Fibroblast of skin of abdomen (primary cell): Measurements from ENCODE around the gene C2CD5. TPM values are rescaled to one million over a fixed set of nuclear protein-coding genes. Genes with fewer than 3 reads are reported as not detected.
"Not testable (repeated sequence)": the region's sequence is repeated elsewhere in the genome, so short reads cannot be mapped to it uniquely, and the experiment has no call there.

Experiments used
- DNase-seq: peaks from one replicate; pipeline ENCODE4 v3.0.0-alpha.2; 2013
- polyA plus RNA-seq, 2 experiments: library from polyadenylated mRNA; unstranded; fragments of 120-200 nt; gene quantifications; one replicate each; pipeline ENCODE4 v1.2.1, GENCODE V29; 2013; ENCODE audit not compliant: insufficient read length in 2 of 2

C2CD5 gene, protein sequence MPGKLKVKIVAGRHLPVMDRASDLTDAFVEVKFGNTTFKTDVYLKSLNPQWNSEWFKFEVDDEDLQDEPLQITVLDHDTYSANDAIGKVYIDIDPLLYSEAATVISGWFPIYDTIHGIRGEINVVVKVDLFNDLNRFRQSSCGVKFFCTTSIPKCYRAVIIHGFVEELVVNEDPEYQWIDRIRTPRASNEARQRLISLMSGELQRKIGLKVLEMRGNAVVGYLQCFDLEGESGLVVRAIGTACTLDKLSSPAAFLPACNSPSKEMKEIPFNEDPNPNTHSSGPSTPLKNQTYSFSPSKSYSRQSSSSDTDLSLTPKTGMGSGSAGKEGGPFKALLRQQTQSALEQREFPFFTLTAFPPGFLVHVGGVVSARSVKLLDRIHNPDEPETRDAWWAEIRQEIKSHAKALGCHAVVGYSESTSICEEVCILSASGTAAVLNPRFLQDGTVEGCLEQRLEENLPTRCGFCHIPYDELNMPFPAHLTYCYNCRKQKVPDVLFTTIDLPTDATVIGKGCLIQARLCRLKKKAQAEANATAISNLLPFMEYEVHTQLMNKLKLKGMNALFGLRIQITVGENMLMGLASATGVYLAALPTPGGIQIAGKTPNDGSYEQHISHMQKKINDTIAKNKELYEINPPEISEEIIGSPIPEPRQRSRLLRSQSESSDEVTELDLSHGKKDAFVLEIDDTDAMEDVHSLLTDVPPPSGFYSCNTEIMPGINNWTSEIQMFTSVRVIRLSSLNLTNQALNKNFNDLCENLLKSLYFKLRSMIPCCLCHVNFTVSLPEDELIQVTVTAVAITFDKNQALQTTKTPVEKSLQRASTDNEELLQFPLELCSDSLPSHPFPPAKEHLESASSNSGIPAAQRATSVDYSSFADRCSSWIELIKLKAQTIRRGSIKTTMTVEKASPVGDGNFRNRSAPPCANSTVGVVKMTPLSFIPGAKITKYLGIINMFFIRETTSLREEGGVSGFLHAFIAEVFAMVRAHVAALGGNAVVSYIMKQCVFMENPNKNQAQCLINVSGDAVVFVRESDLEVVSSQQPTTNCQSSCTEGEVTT
- 23.9 TPM for polyA plus RNA-seq (2013, experiment 1 of 2; ENCODE audit: insufficient read length)
- 23.9 TPM for polyA plus RNA-seq (2013, experiment 2 of 2; ENCODE audit: insufficient read length)

DNA sequence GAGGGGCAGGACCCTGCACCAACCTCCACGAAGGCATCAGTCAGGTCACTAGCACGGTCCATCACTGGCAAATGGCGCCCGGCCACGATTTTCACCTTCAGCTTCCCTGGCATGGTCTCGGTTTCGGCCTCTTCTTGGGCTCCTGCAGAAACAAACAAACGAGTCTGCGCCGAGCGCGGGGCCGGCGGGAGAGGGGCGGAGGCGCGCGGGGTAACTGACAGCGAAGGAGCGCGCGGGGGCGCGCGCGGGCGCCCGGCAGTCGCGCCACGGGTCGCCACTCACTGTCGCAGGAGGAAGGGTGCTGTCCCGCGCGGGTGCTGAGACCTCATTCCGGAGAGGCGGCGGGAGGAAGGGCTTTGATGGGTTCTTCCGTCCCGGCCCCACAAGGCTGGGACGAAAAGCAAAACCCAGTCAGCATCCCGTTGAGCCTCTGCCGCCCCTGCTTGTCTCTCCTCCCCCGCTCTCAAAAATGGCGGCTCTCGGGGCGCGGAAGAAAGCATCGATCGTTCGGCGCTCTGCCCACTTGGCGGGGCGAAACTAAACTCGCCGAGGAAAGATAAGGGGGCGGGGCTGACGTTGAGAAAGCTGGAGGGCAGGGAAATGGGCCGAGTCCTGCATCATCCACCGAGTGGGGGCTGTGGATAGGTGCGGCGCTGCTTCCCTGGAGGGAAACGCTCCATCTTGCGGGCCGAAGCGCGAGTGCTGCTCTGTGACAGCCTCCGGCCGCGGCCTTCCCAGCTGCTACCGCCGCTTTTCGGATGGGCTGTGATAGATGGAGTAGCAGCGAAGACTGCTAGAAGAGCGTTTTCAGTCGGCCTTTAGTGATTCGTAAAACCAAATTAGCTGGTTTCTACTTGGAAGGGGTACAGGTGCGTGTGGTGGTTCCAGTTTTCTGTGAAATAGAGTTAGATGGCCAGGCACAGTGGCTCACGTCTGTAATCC is at the start of gene C2CD5:
TSS of gene C2CD5 (minus strand) at position 505 of the 942 bp plus-strand sequence. CDS start at position 113, 392 bp downstream.
- peak; percentile 99 for DNase-seq

DNA sequence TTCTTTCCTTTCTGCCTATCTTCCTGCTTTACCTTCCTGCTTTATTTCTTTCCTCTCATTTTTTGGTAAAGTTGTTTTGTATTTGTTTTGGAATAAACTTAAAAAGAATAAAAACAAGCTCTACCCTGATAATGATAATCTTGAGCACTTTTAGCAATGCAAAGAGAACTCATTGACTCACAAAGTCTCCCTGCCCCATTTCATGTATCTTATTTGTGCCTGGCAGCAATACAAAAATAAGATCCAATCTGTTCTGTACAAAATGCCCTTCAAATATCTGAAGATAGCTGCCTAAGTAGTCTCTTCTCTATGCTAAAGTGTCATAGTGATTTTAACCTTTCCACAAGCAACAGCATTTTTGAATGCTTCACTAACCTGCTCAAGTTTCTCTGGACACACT is 49.5 kb upstream of the C2CD5 start:
- no peak for DNase-seq

DNA sequence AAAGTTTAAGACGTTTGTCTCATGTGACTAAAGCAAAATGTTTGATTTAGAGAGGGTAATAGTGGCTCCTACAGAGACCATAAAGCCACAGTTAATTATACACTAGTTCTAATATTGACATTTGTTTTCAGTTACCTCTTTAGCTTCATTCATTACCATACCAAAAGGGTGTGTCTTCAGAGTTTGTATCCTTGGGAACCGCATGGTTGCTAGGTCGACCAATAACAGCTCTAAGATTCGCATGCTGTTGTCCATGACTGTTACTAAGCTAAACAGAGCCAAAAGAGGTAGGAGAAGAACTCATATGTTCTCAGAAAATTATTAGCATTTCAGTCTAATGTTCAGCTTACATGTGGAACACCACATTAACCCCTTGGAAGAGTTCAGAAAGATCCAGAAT is 44.5 kb upstream of the C2CD5 start:
- no peak for DNase-seq

DNA sequence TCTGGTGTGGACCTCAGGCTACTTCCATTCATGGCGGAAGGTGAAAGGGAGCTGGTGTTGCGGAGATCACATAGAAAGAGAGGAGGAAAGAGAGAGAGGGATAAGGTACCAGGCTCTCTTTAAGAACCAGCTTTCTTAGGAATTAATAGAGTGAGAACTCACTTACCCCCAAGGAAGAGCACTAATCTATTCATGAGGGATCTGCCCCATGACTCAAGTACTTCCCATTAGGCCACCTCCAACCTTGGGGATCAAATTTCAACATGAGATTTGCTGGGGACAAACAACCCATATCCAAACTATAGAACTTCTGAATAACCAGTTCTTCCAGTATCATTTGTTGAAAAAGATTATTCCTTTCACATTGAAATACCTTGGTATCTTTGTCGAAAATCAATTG is 34.0 kb upstream of the C2CD5 start:
- DNase-seq, result no peak

DNA sequence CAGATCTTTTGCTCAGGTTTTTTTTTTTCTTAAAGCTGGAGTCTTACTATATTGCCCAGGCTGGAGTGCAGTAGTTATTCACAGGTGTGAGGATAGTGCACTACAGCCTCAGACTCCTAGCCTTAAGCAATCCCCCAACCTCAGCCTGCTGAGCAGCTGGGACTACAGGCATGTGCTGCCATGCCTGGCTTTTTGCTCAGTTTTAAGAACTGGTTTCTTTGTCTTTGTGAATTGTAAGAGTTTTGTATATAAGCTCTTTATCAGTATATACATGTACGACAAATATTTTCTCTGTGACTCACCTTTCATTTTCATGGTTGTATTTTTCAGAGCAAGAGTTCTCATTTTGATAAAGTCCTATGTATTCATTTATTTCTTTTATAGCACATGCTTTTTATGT is 33.3 kb upstream of the C2CD5 start:
- DNase-seq, result no peak

DNA sequence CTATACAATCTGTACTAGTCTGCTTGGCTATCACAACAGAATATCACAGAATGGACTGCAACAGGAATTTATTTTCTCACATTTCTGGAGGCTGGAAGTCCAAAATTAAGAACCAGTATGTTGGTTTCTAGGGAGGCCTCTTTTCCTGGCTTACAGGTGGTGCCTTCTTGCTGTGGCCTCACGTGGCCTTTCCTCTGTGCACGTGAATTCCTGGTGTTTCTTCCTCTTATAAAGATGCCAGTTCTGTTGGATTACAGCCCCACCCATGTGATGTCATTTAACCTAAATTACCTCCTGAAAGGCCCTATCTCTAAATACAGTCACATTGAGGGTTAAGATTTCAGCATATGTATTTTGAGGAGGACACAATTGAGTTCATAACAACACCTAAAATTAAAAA is 32.1 kb upstream of the C2CD5 start:
- no peak for DNase-seq

DNA sequence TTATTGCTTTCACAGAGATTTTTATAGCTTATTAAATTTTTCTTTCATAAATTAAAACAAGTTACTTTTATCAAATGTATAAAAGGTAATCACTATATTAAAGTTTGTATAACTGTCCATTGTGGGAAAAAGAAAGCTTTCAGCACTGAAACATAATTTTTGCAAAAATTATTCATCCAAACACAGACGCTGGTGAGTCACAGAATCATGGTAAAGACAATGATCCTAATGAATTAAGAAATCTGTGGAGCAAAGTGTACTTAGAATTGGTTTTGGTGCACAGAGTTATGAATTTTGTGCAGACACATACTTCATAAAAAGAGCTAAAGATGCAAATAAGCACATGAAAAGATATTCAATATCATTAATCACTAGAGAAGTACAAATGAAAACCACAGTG is 31.7 kb upstream of the C2CD5 start:
- no peak for DNase-seq

DNA sequence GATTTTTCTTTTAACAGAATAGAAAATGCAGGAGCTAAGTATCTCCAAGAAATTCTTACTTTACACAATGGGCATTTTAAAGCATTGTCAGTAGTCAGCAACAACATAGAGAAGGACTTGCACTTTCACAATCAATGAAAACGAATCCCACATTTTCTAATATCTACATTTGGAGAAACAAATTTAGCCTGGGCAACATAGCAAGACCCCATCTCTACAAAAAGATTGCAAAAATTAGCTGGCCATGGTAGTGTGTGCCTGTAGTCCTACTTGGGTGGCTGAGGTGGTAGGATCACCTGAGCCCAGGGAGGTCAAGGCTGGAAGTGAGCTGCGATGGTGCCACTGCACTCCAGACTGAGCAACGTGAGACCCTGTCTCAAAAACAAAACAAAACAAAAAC is 30.6 kb upstream of the C2CD5 start:
- no peak for DNase-seq

DNA sequence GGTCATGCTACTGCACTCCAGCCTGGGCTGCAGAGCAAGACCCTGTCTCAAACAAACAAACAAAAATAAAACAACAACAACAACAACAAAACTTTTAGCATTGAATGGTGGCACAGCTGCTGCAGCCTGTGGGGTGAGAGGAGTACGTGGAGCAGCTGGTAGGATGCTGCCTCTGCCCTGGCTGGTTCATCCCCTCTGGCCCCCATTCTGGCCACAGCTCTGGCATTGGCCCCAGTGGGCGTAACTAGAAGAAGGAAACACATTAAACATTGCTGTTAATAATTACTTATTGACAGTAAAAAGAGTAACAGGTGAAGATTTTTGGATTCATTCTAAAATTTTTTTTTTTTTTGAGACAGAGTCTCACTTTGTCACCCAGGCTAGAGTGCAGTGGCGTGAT is 28.8 kb upstream of the C2CD5 start:
- DNase-seq, result no peak

DNA sequence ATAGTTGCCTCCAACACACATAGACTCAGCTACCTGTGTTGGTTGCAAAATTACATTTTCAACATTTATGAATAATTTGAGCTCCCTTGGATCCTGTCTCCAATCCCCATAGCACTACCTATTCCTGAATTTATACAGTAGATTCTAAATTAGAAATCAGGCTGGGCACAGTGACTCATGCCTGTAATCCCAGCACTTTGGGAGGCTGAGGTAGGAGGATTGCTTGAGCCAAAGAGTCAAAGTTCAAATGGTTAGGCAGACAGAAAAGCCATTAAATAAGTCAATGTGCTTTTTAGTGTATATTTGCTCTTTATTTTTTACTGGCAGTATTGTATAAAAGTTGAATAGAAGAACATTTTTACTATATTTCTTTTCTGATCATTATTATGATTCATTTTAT is 24.9 kb upstream of the C2CD5 start:
- DNase-seq, result no peak

DNA sequence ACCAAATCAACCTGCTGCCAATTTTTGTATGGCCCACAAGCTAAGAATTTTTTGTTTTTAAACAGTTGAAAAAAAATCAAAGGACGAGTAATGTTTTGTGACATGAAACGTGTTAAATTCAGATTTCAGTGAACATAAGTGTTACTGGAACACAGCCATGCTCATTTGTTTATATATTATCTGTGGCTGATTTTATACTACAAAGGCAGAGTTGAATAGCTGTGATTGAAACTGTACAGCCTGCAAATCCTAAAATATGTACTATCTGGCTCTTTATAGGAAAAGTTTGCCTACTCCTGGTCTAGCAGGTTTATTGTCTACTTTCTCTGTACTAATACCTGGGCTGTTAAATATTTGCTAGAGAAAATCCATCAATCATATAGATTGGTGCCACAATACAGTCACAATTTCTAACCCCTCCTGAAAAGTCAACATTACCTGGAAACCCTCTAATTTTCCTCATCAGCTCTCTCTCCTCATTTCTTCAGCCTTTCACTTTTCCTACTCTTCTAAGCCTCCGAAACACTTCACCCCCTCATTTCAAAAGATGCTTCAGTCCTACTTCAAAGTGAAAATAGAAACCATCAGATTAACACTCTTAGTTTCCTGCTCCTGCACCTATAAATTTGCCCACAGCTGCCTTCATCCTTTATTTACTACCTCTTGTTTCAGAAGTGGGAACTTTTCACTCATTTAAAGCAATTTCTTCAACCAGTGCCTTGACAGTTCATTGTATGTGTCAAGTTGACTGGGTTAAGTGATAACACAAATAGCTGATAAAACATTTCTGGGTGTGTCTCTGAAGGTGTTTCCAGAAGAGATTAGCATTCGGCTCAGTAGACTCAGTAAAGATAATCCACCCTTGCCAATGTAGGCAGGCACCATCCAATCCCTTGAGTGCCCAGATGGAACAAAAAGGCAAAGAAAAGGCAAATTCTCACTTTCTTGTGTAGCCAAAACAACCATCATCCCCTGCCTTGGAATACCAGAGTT is 18.0 kb upstream of the C2CD5 start:
- DNase-seq, result no peak

DNA sequence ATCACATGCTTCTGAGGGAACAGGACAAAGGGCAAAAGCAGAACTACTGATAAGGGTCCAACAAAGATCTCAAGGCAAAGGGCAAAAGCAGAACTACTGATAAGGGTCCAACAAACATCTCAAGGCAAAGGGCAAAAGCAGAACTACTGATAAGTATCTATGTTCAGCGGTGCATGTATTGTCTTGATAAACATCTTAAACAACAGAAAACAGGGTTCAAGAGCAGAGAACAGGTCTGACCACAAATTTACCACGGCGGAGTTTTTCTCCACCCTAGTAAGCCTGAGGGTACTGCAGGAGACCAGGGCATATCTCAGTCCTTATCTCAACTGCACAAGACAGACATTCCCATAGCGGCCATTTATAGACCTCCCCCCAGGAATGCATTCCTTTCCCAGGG is 10.4 kb upstream of the C2CD5 start:
- not testable (repeated sequence) for DNase-seq

DNA sequence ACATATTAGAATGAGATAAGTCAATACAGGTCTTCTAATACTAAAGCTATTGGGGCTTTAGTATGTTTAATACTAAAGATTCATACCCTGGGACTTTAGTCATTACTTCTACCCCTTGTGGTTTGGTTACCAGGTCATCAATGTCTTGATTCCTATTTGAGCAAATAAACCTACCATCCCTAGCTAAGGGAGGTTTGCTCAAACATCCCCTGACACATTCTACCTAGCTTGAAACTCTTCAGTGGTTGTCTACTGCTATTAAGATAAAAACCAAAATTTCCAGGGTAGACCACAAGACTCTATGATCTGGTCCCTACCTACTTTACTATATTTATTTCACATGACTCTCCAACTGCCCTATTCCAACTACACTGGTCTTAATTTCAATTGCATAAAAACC is 7.3 kb upstream of the C2CD5 start:
- DNase-seq, result no peak

DNA sequence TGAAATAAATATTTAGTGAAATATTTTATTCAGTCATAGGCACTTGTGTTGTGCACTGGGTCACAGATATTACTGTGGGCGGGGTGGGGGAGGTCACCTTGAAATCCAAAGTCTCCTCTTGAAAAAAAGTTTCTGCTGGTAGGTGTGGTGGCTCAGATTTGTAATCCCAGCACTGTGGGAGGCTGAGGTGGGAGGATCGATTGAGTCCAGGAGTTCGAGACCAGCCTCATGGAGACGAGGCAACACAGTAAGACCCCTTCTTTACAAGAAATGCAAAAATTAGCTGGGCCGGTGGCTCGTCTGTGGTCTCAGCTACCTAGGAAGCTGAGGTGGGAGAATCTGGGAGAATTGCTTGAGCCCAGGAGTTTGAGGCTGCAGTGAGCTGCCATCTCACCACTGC is 913 bp upstream of the C2CD5 start:
- no peak for DNase-seq

DNA sequence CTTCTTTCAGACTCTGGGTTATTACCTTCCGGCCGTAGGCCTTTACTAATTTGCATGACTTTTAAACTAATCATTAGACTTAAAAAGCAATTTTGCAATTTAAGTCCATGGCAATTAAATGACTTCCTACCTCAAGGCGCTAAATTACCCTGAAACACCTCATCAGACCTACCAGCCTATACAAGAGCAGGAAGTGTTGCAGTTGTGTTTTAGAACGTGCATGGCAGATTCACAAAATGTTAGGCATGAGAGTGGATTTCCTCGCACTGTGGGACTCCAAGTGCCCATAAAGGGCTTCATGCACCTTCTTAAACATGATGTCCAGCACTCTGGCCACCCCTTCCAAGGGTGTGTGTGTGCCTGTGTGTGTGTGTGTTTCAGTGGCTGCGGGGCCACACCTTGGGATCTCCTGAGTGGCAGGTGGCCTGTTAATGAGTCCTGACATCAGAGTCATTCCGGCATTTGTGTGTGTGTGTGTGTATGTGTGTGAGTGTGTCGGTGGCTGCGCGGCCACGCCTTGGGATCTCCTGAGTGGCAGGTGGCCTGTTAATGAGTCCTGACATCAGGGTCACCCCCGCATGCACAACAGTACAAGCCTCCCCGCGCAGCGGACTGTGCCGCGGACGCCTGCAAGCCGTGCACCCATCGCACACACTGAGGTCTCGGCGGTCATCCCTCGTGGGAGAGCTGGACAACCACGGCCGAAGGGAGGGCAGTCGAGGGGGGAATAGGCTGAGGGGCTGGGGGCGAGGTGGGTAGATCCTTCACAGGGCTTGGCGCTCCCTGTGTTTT is 900 bp downstream of the C2CD5 start:
- no peak for DNase-seq

DNA sequence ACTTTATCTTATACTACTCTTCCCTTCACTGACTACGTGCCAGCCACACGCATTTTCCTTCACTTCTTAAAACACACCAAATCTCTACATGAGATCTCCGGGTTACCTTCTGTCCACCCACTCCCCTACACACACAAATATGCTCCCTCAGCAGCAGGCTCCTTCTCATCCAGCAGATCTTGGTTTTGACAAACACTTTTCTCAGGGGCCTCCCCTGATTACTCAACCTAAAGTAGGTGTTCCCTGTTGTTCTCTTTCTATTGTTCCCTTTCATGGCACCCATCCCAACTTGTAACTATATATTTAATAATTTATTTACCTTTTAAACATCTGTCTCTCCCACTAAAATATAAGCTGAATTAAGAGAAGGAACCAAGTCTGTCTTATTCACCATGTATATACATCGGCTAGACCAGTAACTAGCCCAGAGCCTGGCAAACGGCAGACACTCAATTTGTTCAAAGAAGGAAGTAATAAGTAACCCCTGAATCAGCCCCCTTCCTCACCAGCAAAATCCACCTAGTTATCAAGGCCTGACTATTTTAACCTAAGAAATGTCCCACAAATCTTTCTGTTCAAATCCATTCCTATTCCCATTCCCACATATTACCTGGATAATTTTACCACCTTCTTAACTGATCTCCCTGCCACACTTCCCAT is 2.7 kb downstream of the C2CD5 start:
- no peak for DNase-seq

DNA sequence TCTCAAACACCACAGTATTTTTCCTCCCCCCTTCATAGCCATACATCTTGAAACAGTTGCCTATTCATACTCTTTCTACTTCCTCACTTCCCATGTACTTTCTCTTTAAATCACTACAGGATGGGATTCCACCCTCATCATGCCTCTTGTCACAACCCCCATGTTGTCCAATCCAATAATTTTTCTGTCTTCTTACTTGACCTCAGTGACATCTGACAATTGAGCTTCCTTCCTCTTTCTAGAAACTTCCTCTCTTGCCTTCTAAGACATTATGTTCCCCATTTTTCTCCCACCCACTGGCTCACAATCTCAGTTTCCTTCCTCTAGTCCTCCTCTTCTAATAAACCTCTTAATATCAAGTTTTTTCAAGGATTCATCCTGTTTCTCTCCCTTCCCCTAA is 5.3 kb downstream of the C2CD5 start:
- no peak for DNase-seq

DNA sequence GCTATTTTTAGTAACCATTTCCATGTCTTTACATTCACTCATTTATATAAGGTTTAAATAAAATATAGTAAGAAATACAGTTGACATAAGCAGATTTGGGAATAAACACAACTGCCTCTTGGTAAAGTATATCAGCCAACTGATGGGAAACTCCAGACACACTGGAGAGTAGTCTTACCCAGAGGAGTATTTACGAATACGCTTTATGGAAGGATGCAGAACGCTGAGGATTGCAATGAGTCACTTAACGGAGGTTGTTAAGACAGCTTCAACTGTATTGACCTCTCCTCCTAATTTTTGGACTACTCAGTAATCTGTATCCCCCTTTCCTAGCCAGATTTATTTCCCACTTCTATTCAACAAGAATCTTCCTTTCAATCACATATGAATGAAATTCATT is 6.0 kb downstream of the C2CD5 start:
- no peak for DNase-seq

DNA sequence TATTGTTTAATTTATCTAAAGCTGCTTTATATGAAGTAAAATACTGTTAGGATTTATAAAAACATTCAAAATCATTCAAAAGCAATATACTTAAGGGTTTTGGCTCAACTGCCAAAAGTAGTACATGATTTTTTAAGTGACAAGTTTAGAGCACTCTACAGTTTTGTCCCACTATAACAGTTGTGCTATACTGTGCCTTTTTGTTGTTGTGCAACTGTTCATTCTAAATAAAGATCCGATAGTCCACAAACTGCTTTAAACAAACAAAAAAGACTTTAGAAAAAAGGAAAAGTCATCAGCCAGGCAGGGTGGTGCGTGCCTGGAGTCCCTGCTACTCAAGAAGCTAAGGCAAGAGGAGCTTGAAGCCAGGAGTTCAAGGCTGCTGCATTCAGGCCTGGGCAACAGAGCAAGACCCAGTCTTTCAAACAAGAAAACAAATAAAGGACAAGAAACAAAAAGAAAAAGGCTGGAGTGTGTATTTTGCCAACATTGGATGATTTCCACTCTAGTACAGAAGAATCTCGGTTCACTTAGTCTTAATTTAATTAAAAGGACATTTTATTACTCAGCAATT is 7.3 kb downstream of the C2CD5 start:
- DNase-seq, result no peak
